ENCODE measurements around the gene ARPC1B.
"Not testable (repeated sequence)": the region's sequence is repeated elsewhere in the genome, so short reads cannot be mapped to it uniquely, and the experiment has no call there.

Gene ARPC1B

GRCh38 chr7:99409806-99410205 lies 35.3 kb downstream of the ARPC1B start:
- DNase-seq (ENCODE audit: low read depth) = no peak

- no peak for DNase-seq (ENCODE audit: low read depth)
Observed at GRCh38 chr7:99410635-99411034, 36.1 kb downstream of the ARPC1B start.

DNA sequence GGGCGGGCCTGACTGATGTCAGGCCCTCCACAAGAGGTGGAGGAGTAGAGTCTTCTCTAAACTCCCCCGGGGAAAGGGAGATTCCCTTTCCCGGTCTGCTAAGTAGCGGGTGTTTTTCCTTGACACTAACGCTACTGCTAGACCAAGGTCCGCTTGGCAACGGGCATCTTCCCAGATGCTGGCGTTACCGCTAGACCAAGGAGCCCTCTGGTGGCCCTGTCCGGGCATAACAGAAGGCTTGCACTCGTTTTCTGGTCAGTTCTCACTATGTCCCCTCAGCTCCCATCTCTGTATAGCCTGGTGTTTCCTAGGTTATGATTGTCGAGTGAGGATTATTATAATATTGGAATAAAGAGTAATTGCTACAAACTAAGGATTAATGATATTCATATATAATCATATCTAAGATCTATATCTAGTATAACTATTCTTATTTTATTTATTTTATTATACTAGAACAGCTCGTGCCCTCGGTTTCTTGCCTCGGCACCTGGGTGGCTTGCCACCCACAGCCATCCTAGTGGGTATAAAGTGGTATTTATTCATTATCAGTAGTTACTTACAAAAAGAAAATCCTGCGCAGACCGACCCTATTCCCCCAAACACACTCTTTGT lies 41.1 kb downstream of the ARPC1B start:
- not testable (repeated sequence) for DNase-seq (ENCODE audit: low read depth)

DNA sequence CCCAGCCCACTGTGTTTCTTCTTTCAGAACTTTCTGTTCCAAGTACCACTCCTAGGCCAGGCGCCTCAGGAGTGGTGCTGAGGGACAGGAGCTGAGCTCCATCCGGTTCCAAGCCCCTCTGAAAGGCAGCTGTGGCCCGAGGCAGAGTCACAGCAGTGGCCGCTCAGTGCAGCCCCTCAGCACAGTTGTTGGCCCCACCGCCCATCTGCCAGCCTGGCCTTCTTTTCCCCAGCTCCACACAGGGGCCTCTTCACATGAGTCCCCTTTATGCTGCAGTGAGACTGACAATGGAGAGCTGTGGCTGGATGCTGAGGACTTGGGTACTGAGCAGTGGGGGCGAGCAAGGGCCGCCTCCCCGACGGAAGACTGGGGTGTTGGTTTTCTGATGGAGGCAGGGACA lies 43.7 kb downstream of the ARPC1B start:
- no peak for DNase-seq (ENCODE audit: low read depth)

DNA sequence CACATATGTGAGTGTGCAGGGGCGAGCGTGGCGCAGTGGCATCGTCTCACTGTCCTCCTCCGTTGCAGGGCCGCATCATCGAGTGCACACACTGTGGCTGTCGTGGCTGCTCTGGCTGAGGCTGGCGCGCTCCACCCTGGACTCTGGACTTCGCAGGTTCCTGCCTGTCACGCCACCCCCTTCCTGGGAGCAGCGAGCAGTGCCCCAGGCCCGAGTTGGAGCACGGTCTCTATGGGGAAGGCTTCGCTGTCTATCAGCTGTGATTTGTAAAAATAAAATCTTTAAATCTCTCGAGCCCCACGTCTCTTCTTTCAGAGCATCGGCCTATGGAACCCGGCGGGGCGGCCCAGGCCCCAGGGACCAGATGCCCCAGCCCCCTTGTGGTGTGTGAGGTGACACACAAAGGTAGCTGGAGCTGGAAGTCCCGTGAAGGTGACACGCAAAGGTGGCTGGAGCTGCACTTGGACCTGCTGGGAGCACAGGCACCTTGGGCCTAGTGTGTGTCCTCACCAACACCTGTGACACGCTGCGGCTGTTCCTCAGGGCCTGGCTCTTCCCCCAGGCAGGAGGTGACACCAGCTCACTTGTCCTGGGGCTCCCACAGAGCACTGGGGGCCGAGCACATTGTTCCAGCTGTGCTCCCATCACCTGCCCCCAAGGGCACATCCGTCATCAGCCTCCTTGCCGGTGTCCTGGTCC lies 44.9 kb downstream of the ARPC1B start:
- no peak for DNase-seq (ENCODE audit: low read depth)

DNA sequence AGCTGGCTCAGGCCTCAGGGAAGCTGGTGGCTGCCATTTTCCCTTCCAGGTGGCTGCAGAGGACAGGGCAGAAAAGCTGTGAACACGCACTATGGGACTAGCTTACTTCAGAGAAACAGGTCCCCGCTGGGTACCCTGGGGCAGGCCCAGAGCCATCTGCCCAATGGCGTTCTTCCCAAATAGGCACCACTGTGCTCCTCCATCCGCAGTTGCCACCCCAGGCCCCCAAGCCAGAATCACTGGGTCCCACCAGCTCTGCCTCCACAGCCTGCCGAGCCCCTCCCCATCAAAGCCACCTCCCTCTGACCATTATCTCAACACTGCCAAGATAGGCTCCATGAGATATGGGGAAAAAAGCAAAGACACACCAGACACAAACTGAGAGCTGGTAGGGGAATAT lies 45.7 kb downstream of the ARPC1B start:
- DNase-seq (ENCODE audit: low read depth) = no peak

DNA sequence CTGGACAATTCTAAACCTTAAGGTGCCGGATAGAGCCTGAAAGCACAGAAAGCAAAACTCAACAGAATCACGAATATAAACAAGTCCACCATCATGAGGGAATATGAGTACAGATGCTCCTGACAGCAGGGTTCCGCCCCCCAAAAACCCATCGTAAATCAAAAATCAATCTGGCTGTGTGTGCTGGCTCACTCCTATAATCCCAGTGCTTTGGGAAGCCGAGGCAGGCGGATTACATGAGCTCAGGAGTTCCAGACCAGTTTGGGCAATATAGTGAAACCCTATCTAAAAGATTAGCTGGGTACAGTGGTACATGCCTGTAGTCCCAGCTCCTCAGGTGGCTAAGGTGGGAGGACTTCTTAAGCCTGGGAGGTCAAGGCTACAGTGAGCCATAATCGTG lies 46.5 kb downstream of the ARPC1B start:
- DNase-seq (ENCODE audit: low read depth) = no peak

DNA sequence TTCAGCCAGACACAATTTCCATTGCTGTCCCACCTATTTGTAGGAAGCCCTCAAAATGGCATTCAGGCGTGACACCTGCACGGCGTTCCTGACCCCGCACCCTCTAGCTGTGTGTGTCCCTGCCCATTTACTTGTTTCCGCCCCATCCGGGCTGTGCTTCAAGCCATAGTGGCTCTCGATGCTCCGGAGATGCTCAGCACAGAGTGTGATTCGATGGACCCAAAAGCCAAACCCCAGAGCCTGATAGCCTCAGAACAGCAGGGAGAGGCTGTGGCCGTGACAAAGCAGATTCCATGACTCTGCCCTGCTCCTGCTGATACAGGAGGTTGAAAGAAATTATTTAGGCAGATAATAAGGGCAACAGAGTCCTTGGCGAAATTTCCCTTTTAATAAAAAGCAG lies 47.7 kb downstream of the ARPC1B start:
- no peak for DNase-seq (ENCODE audit: low read depth)

- no peak for DNase-seq (ENCODE audit: low read depth)
Observed at GRCh38 chr7:99422625-99423024, 48.1 kb downstream of the ARPC1B start.

- DNase-seq (ENCODE audit: low read depth) = no peak
Observed at GRCh38 chr7:99424932-99425730, 50.6 kb downstream of the ARPC1B start.

GRCh38 chr7:99428972-99429566 lies 54.5 kb downstream of the ARPC1B start:
- no peak for DNase-seq (ENCODE audit: low read depth)

DNA sequence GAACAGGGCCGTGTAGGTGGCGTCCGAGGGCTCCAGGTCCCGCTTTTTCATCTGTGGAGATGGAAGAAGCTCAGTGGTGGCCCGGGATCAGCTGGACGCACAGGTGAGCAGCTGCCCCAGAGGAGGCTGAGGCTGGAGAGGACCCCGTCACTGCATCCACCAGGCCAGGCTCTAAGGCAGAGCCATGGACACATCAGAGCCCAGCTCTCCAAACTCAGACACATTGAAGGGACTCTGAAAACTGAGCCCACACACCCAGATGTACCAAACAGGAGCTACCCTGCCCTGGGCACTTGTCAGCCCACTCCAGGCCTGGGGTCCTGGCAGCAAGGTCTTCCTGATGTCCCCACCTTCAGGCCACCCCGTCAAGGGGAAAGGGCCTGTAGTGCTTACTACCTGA lies 55.2 kb downstream of the ARPC1B start:
- no peak for DNase-seq (ENCODE audit: low read depth)

GRCh38 chr7:99431756-99432540 lies 57.4 kb downstream of the ARPC1B start:
- not testable (repeated sequence) for DNase-seq (ENCODE audit: low read depth)

DNA sequence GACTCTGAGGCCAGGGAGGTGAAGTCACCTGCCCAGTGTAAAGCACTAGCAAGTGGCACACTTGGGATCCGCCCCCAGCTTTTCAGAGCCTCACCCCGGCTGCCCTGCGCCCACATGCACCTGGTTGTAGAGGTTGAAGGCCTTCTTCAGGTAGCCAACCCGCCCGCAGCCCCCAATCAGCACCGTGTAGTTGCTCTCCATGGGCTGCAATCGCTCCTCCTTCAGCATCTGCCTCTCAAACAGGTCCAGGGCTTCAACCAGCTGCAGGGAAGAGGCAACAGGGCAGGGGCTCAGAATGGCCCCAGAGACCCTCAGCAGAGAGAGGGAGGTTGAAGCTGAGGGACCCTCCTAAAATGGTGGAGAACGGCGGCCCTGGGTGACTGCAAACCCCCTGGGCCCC lies 58.6 kb downstream of the ARPC1B start:
- no peak for DNase-seq (ENCODE audit: low read depth)

DNA sequence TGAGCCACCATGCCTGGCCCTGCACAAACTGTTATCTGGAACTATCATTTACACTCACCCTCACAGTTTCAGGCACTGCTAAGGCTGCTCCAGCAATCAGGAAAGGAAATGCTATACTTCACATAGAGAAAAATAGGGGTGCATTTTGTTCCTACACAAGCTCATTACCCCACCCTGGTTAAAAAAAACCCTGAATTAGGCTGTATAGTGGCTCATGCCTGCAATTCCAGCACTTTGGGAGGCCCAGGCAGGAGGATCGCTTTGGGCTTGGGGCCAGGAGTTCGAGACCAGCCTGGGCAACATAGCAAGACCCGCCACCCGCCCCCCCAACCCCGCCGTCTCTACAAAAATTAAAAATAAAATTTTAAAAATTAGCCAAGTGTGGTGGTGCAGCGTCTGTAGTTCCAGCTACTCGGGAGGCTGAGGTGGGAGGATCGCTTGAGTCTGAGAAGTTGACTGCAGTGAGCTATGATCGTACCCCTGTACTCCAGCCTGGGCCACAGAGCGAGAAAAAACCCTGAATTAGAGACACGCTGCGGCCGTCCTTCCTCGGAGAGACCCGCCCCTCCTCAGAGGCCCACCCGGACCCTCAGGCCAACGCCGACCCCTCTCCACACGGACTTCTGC lies 63.5 kb downstream of the ARPC1B start:
- DNase-seq (ENCODE audit: low read depth) = no peak

DNA sequence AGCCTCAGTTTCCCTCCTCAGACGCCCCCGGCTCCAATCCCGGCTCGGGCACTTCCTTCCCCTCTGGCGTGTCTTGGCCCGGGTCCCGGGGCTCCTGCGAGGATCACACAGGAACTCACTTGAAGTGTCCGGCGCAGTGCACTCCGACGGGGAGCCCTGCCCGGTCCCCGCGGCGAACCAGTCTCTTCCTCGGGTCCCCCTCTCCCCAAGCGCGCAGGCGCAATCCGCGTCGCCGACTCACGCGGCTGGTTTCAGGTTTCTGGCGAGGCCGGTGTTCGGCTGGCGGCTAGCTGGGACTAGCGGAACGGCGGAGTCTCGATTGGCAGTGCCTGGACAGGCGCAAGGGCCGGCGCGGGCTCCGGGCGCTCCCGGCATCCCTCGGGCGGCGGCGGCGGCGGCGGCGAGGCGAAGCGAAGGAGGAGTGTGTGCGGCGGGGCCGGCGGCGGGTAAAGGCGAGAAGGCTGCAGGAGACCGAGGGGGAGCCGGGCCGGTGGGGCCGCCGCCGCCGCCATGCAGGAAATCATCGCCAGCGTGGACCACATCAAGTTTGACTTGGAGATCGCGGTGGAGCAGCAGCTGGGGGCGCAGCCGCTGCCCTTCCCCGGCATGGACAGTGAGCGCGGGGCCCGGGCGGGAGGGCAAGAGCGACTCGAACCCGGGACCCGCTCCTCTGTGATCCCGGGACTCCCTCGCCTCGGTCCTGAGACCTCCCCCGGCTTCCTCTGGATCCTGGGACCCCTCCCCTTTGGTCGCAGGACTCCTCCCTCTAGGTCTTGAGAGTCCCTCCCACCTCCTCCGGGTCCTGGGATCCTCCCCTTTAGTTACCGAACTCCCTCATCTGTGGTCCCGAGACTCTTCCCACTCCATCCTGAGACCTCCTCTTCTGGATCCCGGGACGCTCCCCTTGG lies 64.3 kb downstream of the ARPC1B start, which contains the start of the genes CPSF4 and PTCD1:
Gene CPSF4 (plus strand): TSS at position 371 of the 908 bp plus-strand sequence. CDS start 140 bp downstream, at position 511.
Gene PTCD1 (minus strand): TSS at position 226 of the 908 bp plus-strand sequence. CDS start 3,556 bp downstream, outside the sequence.
- peak; percentile 78 for DNase-seq (ENCODE audit: low read depth)

DNA sequence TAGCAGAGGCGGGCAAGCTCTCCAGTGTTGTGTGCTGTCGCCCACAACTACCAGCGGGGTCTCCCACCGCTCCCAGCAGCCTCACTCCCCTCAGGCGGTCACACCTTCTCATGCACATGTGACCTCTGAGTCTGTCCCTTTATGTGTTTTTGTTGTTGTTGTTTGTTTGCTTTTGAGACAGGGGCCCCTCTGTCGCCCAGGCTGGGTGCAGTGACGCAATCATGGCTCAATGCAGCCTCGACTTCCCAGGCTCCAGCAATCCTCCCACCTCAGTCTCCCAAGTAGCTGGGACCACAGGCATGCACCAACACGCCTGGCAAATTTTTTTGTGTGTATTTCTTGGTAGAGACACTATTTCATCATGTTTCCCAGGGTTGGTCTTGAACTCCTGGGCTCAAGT lies 65.7 kb downstream of the ARPC1B start:
- no peak for DNase-seq (ENCODE audit: low read depth)
